H9 (cell line): ENCODE data around the gene CABLES1. TPM values are rescaled to one million over a fixed set of nuclear protein-coding genes. Genes with fewer than 3 reads are reported as not detected.

Experiments used
- DNase-seq: peaks from one replicate; pipeline ENCODE4 v3.0.0-alpha.2; 2017
- H2AFZ ChIP-seq: one replicate; pipeline ENCODE4 v1.6.1; 2013; ENCODE audit warnings: mild to moderate bottlenecking, low read length, control low read depth, moderate library complexity
- H2AK5ac ChIP-seq: 2 replicates; pipeline ENCODE4 v1.6.1; 2013; ENCODE audit warnings: low read length, control low read depth, mixed read lengths; ENCODE audit not compliant: insufficient read length
- H2BK120ac ChIP-seq: one replicate; pipeline ENCODE4 v1.6.1; 2013; ENCODE audit warnings: low read depth, mild to moderate bottlenecking, low read length, control low read depth, inconsistent platforms; ENCODE audit not compliant: poor library complexity, severe bottlenecking
- H2BK12ac ChIP-seq: 2 replicates; pipeline ENCODE4 v1.6.1; 2013; ENCODE audit warnings: low read length, control low read depth, mixed read lengths, low read depth; ENCODE audit not compliant: insufficient read length
- H2BK15ac ChIP-seq: 2 replicates; pipeline ENCODE4 v1.6.1; 2013; ENCODE audit warnings: low read depth, low read length, control low read depth
- H2BK20ac ChIP-seq: one replicate; pipeline ENCODE4 v1.6.1; 2013; ENCODE audit warnings: low read depth, mild to moderate bottlenecking, low read length, control low read depth, inconsistent platforms; ENCODE audit not compliant: poor library complexity, severe bottlenecking
- H2BK5ac ChIP-seq: 2 replicates; pipeline ENCODE4 v1.6.1; 2013; ENCODE audit warnings: low read length, control low read depth, mixed read lengths; ENCODE audit not compliant: insufficient read length
- H3K14ac ChIP-seq: 2 replicates; pipeline ENCODE4 v1.6.1; 2013; ENCODE audit warnings: low read length, control low read depth; ENCODE audit not compliant: insufficient read depth
- H3K18ac ChIP-seq: 2 replicates; pipeline ENCODE4 v1.6.1; 2013; ENCODE audit warnings: low read depth, mild to moderate bottlenecking, mixed read lengths, low read length, control low read depth; ENCODE audit not compliant: insufficient read length
- H3K23ac ChIP-seq: 2 replicates; pipeline ENCODE4 v1.6.1; 2013; ENCODE audit warnings: low read length, control low read depth, mixed read lengths, low read depth; ENCODE audit not compliant: insufficient read length
- H3K23me2 ChIP-seq: 2 replicates; pipeline ENCODE4 v1.6.1; 2013; ENCODE audit warnings: low read depth, mild to moderate bottlenecking, mixed read lengths, low read length, control low read depth; ENCODE audit not compliant: insufficient read length, poor library complexity, severe bottlenecking
- H3K27ac ChIP-seq: 2 replicates; pipeline ENCODE4 v1.5.1; 2013; ENCODE audit warnings: low read length, control low read depth, mixed read lengths, low read depth; ENCODE audit not compliant: insufficient read length
- H3K27me3 ChIP-seq: 2 replicates; pipeline ENCODE4 v1.6.1; 2013; ENCODE audit warnings: low read length, control low read depth, inconsistent platforms; ENCODE audit not compliant: insufficient read depth
- H3K4ac ChIP-seq: 2 replicates; pipeline ENCODE4 v1.6.1; 2013; ENCODE audit warnings: low read depth, mild to moderate bottlenecking, control low read depth, inconsistent platforms, low read length, moderate library complexity
- H3K4me1 ChIP-seq: 2 replicates; pipeline ENCODE4 v1.6.1; 2013; ENCODE audit warnings: low read length, control low read depth, inconsistent platforms; ENCODE audit not compliant: insufficient read depth
- H3K4me2 ChIP-seq: 2 replicates; pipeline ENCODE4 v1.6.1; 2013; ENCODE audit warnings: low read length, control low read depth, mixed read lengths; ENCODE audit not compliant: insufficient read length, insufficient read depth
- H3K56ac ChIP-seq: 2 replicates; pipeline ENCODE4 v1.6.1; 2013; ENCODE audit warnings: low read depth, mild to moderate bottlenecking, mixed read lengths, low read length, control low read depth; ENCODE audit not compliant: insufficient read length
- H3K79me1 ChIP-seq: 2 replicates; pipeline ENCODE4 v1.6.1; 2013; ENCODE audit warnings: low read depth, mild to moderate bottlenecking, moderate library complexity, low read length, control low read depth, inconsistent platforms; ENCODE audit not compliant: insufficient read depth, poor library complexity, severe bottlenecking
- H3K79me2 ChIP-seq: 2 replicates; pipeline ENCODE4 v1.6.1; 2013; ENCODE audit warnings: low read length, control low read depth, inconsistent platforms; ENCODE audit not compliant: insufficient read depth
- H3K9ac ChIP-seq: 2 replicates; pipeline ENCODE4 v1.6.1; 2013; ENCODE audit warnings: low read length, control low read depth, mixed read lengths; ENCODE audit not compliant: insufficient read length; ENCODE audit errors: extremely low read depth
- H3K9me3 ChIP-seq: one replicate; pipeline ENCODE4 v1.6.1; 2013; ENCODE audit warnings: low read depth, low read length, inconsistent platforms; ENCODE audit not compliant: control insufficient read depth
- H3T11ph ChIP-seq: one replicate; pipeline ENCODE4 v1.6.1; 2013; ENCODE audit warnings: mild to moderate bottlenecking, low read length, control low read depth, inconsistent platforms
- H4K20me1 ChIP-seq: one replicate; pipeline ENCODE4 v1.6.1; 2013; ENCODE audit not compliant: control insufficient read depth, insufficient read length, insufficient read depth
- H4K5ac ChIP-seq: 2 replicates; pipeline ENCODE4 v1.6.1; 2013; ENCODE audit warnings: low read depth, mild to moderate bottlenecking, mixed read lengths, low read length, control low read depth; ENCODE audit not compliant: insufficient read length
- H4K8ac ChIP-seq: replicated peaks from 2 replicates; pipeline ENCODE4 v1.6.1; 2013; ENCODE audit warnings: low read length, control low read depth, mixed read lengths, low read depth; ENCODE audit not compliant: insufficient read length
- H4K91ac ChIP-seq: 2 replicates; pipeline ENCODE4 v1.6.1; 2013; ENCODE audit warnings: low read depth, mild to moderate bottlenecking, moderate library complexity, mixed read lengths, low read length, control low read depth; ENCODE audit not compliant: insufficient read length
- H3K27ac Mint-ChIP-seq, 3 experiments: 2 replicates in 2 of 3; 3 replicates in 1 of 3; pipeline ENCODE4 v1.8.0; 2020 to 2021; ENCODE audit warnings: mixed read lengths in 3 of 3, mild to moderate bottlenecking in 1 of 3, moderate library complexity in 1 of 3
- H3K27me3 Mint-ChIP-seq: 2 replicates; pipeline ENCODE4 v1.8.0; 2021; ENCODE audit warnings: low read depth, mild to moderate bottlenecking, moderate library complexity, mixed read lengths
- H3K36me3 Mint-ChIP-seq, 3 experiments: 2 replicates in 2 of 3; 3 replicates in 1 of 3; pipeline ENCODE4 v1.8.0; 2020 to 2021; ENCODE audit warnings: low read depth in 3 of 3, mixed read lengths in 3 of 3; ENCODE audit not compliant: insufficient read depth in 1 of 3
- H3K4me1 Mint-ChIP-seq, 2 experiments: 2 replicates each; pipeline ENCODE4 v1.8.0; 2020; ENCODE audit warnings: mixed read lengths in 2 of 2
- H3K4me3 Mint-ChIP-seq, 2 experiments: 2 replicates in 1 of 2; 3 replicates in 1 of 2; pipeline ENCODE4 v1.8.0; 2020 to 2021; ENCODE audit warnings: mild to moderate bottlenecking in 2 of 2, mixed read lengths in 2 of 2, moderate library complexity in 1 of 2
- H3K9me3 Mint-ChIP-seq, 2 experiments: 2 replicates in 1 of 2; 3 replicates in 1 of 2; pipeline ENCODE4 v1.8.0; 2020; ENCODE audit warnings: mild to moderate bottlenecking in 2 of 2, mixed read lengths in 2 of 2, moderate library complexity in 1 of 2
- WGBS: extraction: QIAGEN DNeasy Blood & Tissue Kit; methylation state at CpG from one replicate; pipeline ENCODE4 v1.1.7; 2013; ENCODE audit warnings: missing lambda C conversion rate, low lambda C conversion rate, mixed read lengths; ENCODE audit not compliant: insufficient read length; ENCODE audit errors: extremely low coverage; 5-methylcytosine and 5-hydroxymethylcytosine counted together
- total RNA-seq: library from RNA; stranded (reverse); gene quantifications from 2 replicates; pipeline ENCODE4 v1.2.1, GENCODE V29; 2021
- TF ChIP-seq, protein P1 (sequence below): fragments of 200-600 bp; sonication (generic); conservative IDR thresholded peaks from 3 replicates; pipeline ENCODE4 v1.8.0; 2021; ENCODE audit warnings: antibody characterized with exemption, mild to moderate bottlenecking

CABLES1 gene
- total RNA-seq, 1 experiment from 2014 or later = 27.1 TPM

DNA sequence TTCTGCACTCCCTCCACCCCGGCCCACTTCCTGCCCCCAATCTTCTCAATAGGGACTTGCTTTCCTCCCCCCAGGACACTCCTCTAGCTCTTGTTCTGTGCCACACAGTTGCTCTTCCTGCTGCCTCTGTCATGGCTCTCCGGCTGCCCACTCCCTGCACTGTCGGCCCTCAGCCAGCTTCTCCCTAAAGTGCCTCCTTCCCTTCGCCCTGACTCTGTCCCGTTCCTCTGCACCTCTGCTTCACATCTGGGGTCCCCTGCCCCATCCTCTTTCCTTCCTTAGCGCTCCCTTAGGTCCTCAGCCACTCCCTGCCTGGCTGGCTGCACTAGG, 132.1 kb downstream of the CABLES1 start:
- no peaks in the 10 kb centered on the region for H3K27me3 ChIP-seq
- H3K4me2 ChIP-seq = no peak overlapping the region
- TF ChIP-seq, protein P1, sequence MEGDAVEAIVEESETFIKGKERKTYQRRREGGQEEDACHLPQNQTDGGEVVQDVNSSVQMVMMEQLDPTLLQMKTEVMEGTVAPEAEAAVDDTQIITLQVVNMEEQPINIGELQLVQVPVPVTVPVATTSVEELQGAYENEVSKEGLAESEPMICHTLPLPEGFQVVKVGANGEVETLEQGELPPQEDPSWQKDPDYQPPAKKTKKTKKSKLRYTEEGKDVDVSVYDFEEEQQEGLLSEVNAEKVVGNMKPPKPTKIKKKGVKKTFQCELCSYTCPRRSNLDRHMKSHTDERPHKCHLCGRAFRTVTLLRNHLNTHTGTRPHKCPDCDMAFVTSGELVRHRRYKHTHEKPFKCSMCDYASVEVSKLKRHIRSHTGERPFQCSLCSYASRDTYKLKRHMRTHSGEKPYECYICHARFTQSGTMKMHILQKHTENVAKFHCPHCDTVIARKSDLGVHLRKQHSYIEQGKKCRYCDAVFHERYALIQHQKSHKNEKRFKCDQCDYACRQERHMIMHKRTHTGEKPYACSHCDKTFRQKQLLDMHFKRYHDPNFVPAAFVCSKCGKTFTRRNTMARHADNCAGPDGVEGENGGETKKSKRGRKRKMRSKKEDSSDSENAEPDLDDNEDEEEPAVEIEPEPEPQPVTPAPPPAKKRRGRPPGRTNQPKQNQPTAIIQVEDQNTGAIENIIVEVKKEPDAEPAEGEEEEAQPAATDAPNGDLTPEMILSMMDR = no peak
- no peak overlapping the region for H4K91ac ChIP-seq
- peaks cover 7% of the 10 kb centered on the region; the same call in 1 of the 2 replicates for H3K4me1 ChIP-seq
- H2AK5ac ChIP-seq = no peak overlapping the region
- Mint-ChIP-seq H3K27ac (peak overlapping the region in 1 of 3 experiments; percentile 89; a peak in 2 of 7 replicates), H3K27me3 (peaks cover 6% of the 10 kb centered on the region), H3K4me1 (peaks cover 22 to 35% of the 10 kb centered on the region in 2 experiments), H3K36me3 (peaks cover 31 to 39% (median 33%) of the 10 kb centered on the region in 3 experiments), H3K4me3 (no peak overlapping the region), H3K9me3 (peaks cover 30 to 37% of the 10 kb centered on the region in 2 experiments)
- no peak overlapping the region for H4K8ac ChIP-seq
- no peak overlapping the region for H3T11ph ChIP-seq
- H3K79me1 ChIP-seq = no peaks in the 10 kb centered on the region
- H2BK120ac ChIP-seq = no peak overlapping the region
- H3K27ac ChIP-seq = no peak overlapping the region
- no peak overlapping the region for H3K23ac ChIP-seq
- no peak overlapping the region for H3K9ac ChIP-seq
- no peaks in the 10 kb centered on the region for H3K23me2 ChIP-seq
- peak overlapping the region; percentile 70; the same call in 1 of the 2 replicates for H3K14ac ChIP-seq
- H2BK5ac ChIP-seq = no peak overlapping the region
- no peak for DNase-seq
- WGBS = no CpG with 5 or more reads among the region's 6 CpGs
- H4K20me1 ChIP-seq = no peaks in the 10 kb centered on the region
- H4K5ac ChIP-seq = no peak overlapping the region
- no peak overlapping the region for H3K56ac ChIP-seq
- H3K9me3 ChIP-seq = peaks cover 10% of the 10 kb centered on the region
- no peak overlapping the region for H3K18ac ChIP-seq
- no peak overlapping the region for H2AFZ ChIP-seq
- no peak overlapping the region for H2BK15ac ChIP-seq
- peak overlapping the region; percentile 5; the same call in 1 of the 2 replicates for H3K4ac ChIP-seq
- H2BK20ac ChIP-seq = no peak overlapping the region
- no peaks in the 10 kb centered on the region for H3K79me2 ChIP-seq
- H2BK12ac ChIP-seq = peak overlapping the region; percentile 50
